ENCODE results near the gene ASTN2.
"Not testable (repeated sequence)": the region's sequence is repeated elsewhere in the genome, so short reads cannot be mapped to it uniquely, and the experiment has no call there.

ASTN2 gene

GRCh38 chr9:116830321-116830720 is 584.5 kb downstream of the ASTN2 start:
- H3K9me3 Mint-ChIP-seq; H3K27ac Mint-ChIP-seq; H3K36me3 Mint-ChIP-seq; DNase-seq (ENCODE audit: low spot score in 2 of 2); H3K27me3 Mint-ChIP-seq; ATAC-seq (ENCODE audit: low read depth); H3K4me3 Mint-ChIP-seq; H3K4me1 Mint-ChIP-seq: not testable (repeated sequence)

DNA sequence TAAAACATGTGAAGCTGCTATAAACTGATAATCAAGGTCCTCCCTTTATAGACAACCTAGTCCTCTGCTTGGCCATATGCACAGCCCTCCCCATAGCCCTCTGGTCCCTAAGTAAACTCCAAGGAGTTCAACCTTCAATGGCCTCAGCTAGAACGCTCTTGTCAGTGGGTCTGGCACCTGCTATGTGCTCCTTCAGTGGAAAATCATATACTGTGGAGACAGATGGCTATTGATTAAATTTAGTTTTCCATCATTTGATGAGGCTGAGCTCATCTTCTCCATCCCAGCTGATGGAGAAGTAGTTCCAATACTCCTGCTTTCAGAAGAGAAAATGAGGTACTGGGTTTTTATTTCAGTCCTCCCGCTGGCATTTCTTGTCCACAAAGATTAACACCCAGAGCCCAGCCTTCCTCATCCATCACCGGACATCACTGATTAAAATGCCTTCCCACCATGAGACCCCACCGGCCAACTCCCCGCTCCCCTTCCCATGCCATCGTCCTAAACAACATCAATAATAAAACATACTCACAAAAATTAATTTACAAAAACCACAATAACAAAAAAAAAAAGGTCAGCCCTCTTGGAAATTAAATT is 593.1 kb downstream of the ASTN2 start:
- Mint-ChIP-seq H3K27ac (no peak overlapping the region), H3K36me3 (no peaks in the 10 kb centered on the region), H3K27me3 (peaks cover 3% of the 10 kb centered on the region), H3K4me3 (no peak overlapping the region), H3K4me1 (no peaks in the 10 kb centered on the region), H3K9me3 (no peaks in the 10 kb centered on the region)
- ATAC-seq (ENCODE audit: low read depth) (no peak), DNase-seq (ENCODE audit: low spot score in 2 of 2) (no peak)

- Mint-ChIP-seq H3K4me1 (no peaks in the 10 kb centered on the region), H3K27ac (no peak overlapping the region)
- no peak for ATAC-seq (ENCODE audit: low read depth)
Observed at GRCh38 chr9:116819116-116819515, 595.7 kb downstream of the ASTN2 start.

DNA sequence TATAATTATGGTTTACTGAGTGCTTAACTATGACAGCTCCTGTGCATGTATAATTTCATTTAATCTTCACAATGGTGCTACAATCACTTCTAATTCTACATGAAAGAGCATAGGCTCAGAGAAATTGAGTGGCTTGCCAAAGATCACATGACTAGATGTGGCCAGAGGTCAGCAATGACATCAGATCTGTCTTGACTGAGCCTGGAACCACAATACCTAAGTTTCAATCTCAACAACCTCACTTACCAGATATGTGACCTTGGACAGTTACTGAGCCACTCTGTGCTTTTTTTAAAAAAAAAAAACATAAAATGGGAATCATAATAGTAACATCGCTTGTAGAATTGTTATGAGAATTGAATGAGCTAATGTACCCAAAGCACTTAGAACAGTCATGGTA is 597.1 kb downstream of the ASTN2 start:
- ATAC-seq (ENCODE audit: low read depth), result no peak
- Mint-ChIP-seq H3K4me3 (no peak overlapping the region), H3K9me3 (peaks cover 3% of the 10 kb centered on the region), H3K27me3 (peaks cover 1% of the 10 kb centered on the region), H3K27ac (no peak overlapping the region), H3K36me3 (no peaks in the 10 kb centered on the region), H3K4me1 (no peaks in the 10 kb centered on the region)
- no peak for DNase-seq (ENCODE audit: low spot score in 2 of 2)

More at GRCh38 chr9:116819116-116819515, 595.7 kb downstream of the ASTN2 start:
- H3K4me3 Mint-ChIP-seq, result no peak overlapping the region
- H3K36me3 Mint-ChIP-seq, result no peaks in the 10 kb centered on the region
- H3K27me3 Mint-ChIP-seq, result peaks cover 1% of the 10 kb centered on the region
- peaks cover 3% of the 10 kb centered on the region for H3K9me3 Mint-ChIP-seq
- DNase-seq (ENCODE audit: low spot score in 2 of 2), result no peak

DNA sequence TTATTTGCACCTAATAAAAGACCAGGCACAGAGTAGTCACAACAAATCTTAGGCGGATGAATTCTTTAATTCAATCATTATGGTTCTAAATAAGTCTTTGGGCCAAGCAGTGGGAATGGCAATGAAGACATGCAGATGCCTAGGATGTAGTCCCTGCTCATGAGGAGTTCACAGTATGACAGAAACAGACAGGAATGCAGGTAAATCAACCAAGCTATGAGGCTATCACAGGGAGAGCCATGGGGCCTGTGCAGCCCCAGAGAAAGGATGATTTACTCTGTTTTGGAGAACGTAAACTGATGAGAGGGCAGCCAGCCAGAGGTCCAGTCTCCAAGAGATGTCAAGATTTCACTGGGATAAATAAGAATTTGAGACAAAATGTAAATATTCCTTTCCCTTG is 598.4 kb downstream of the ASTN2 start:
- DNase-seq (ENCODE audit: low spot score in 2 of 2) (no peak), ATAC-seq (ENCODE audit: low read depth) (no peak)
- Mint-ChIP-seq H3K27me3 (peaks cover 3% of the 10 kb centered on the region), H3K27ac (no peak overlapping the region), H3K4me1 (no peaks in the 10 kb centered on the region), H3K36me3 (no peaks in the 10 kb centered on the region), H3K4me3 (no peak overlapping the region), H3K9me3 (peaks cover 3% of the 10 kb centered on the region)

DNA sequence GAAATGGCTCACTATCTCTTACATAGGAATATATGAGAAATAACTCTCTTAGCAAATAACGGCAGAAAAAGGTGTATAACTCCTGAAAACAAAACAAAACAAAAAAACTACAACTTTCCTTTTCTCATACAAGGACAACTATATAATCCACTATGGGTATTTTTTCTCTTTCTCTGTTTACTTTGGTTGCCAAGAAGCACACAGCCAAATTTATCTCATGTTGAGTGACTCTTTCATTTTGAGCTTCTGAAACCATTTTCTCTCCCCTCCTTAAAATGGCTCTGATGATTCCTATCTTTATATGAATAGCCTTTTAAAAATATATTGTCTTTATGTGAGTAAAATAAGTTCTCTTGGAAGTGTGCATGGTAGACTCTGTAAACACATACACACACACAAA is 599.0 kb downstream of the ASTN2 start:
- Mint-ChIP-seq H3K4me1 (no peaks in the 10 kb centered on the region), H3K36me3 (no peaks in the 10 kb centered on the region), H3K9me3 (peaks cover 3% of the 10 kb centered on the region), H3K27me3 (peaks cover 2% of the 10 kb centered on the region), H3K27ac (no peak overlapping the region), H3K4me3 (no peak overlapping the region)
- ATAC-seq (ENCODE audit: low read depth) (no peak), DNase-seq (ENCODE audit: low spot score in 2 of 2) (no peak)

GRCh38 chr9:116813031-116813300 is 601.9 kb downstream of the ASTN2 start:
- H3K4me1 Mint-ChIP-seq, result no peaks in the 10 kb centered on the region
- peaks cover 3% of the 10 kb centered on the region for H3K9me3 Mint-ChIP-seq
- no peak for DNase-seq (ENCODE audit: low spot score in 2 of 2)
- no peaks in the 10 kb centered on the region for H3K36me3 Mint-ChIP-seq
- ATAC-seq (ENCODE audit: low read depth), result no peak
- no peak overlapping the region for H3K27ac Mint-ChIP-seq
- peaks cover 2% of the 10 kb centered on the region for H3K27me3 Mint-ChIP-seq
- H3K4me3 Mint-ChIP-seq, result no peak overlapping the region

- H3K27ac Mint-ChIP-seq, result no peak overlapping the region
- peaks cover 3% of the 10 kb centered on the region for H3K9me3 Mint-ChIP-seq
- peaks cover 2% of the 10 kb centered on the region for H3K27me3 Mint-ChIP-seq
- H3K36me3 Mint-ChIP-seq, result no peaks in the 10 kb centered on the region
- no peak for ATAC-seq (ENCODE audit: low read depth)
- H3K4me3 Mint-ChIP-seq, result no peak overlapping the region
- H3K4me1 Mint-ChIP-seq, result no peaks in the 10 kb centered on the region
- DNase-seq (ENCODE audit: low spot score in 2 of 2), result no peak
Observed at GRCh38 chr9:116812231-116813030, 602.4 kb downstream of the ASTN2 start.

- no peak overlapping the region for H3K4me3 Mint-ChIP-seq
- H3K27me3 Mint-ChIP-seq, result peaks cover 2% of the 10 kb centered on the region
- no peaks in the 10 kb centered on the region for H3K4me1 Mint-ChIP-seq
- no peaks in the 10 kb centered on the region for H3K9me3 Mint-ChIP-seq
- DNase-seq (ENCODE audit: low spot score in 2 of 2) (no peak), ATAC-seq (ENCODE audit: low read depth) (no peak)
- no peaks in the 10 kb centered on the region for H3K36me3 Mint-ChIP-seq
- H3K27ac Mint-ChIP-seq, result no peak overlapping the region
Observed at GRCh38 chr9:116809656-116810055, 605.2 kb downstream of the ASTN2 start.

- DNase-seq (ENCODE audit: low spot score in 2 of 2), result no peak
- Mint-ChIP-seq H3K27ac (no peak overlapping the region), H3K9me3 (no peaks in the 10 kb centered on the region), H3K4me1 (no peaks in the 10 kb centered on the region), H3K4me3 (no peak overlapping the region), H3K27me3 (no peaks in the 10 kb centered on the region), H3K36me3 (no peaks in the 10 kb centered on the region)
- ATAC-seq (ENCODE audit: low read depth), result no peak
Observed at GRCh38 chr9:116806075-116806474, 608.8 kb downstream of the ASTN2 start.

DNA sequence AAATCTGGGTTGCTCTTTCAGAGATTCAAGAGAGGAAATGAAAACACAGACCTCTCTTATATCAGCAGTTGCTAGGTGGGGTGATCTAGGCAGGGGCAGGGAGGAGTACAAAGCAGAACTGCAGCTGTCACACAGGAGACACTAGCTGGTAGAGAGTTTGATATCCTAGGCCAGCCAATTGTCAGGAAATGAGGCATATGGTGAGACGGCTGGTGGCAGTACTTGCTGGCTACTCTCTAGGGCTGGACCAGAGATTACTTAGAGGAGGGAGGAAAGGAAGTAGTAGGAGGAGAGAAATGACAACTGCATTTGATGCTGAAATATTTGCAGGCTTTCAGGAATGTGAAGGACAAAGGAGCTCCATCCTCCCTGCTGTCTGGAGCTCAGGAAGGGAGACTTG is 614.0 kb downstream of the ASTN2 start:
- peak overlapping the region; percentile 12 for H3K27ac Mint-ChIP-seq
- H3K9me3 Mint-ChIP-seq, result no peaks in the 10 kb centered on the region
- no peak for DNase-seq (ENCODE audit: low spot score in 2 of 2)
- peaks cover 3% of the 10 kb centered on the region for H3K4me1 Mint-ChIP-seq
- peak; percentile 60 for ATAC-seq (ENCODE audit: low read depth)
- H3K27me3 Mint-ChIP-seq, result peaks cover 3% of the 10 kb centered on the region
- no peak overlapping the region for H3K4me3 Mint-ChIP-seq
- H3K36me3 Mint-ChIP-seq, result no peaks in the 10 kb centered on the region

GRCh38 chr9:116800074-116800473 is 614.8 kb downstream of the ASTN2 start:
- ATAC-seq (ENCODE audit: low read depth) (no peak), DNase-seq (ENCODE audit: low spot score in 2 of 2) (no peak)
- Mint-ChIP-seq H3K27ac (no peak overlapping the region), H3K9me3 (no peaks in the 10 kb centered on the region), H3K36me3 (no peaks in the 10 kb centered on the region), H3K4me3 (no peak overlapping the region), H3K27me3 (peaks cover 3% of the 10 kb centered on the region), H3K4me1 (peaks cover 3% of the 10 kb centered on the region)

DNA sequence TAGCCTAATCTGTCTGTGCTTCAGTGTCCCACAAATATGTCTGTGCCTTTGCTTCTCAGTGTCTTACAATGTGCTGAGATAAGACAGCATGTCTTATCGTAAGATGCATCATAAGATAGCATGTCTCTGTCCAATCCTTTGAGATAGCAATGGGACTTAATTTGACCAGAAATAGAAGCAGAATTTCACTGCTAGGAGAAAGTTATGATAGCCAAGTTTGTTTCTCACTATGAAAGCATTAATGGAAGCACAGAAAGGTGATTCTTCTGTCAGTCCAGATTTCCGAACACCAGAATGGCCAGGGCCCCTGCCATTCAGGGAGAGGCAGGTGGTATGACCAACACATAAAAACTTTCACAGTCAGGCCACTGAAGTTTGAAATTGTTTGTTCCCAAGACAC is 616.3 kb downstream of the ASTN2 start:
- H3K9me3 Mint-ChIP-seq, result no peaks in the 10 kb centered on the region
- H3K36me3 Mint-ChIP-seq, result no peaks in the 10 kb centered on the region
- peaks cover 3% of the 10 kb centered on the region for H3K27me3 Mint-ChIP-seq
- DNase-seq (ENCODE audit: low spot score in 2 of 2) (no peak), ATAC-seq (ENCODE audit: low read depth) (no peak)
- no peak overlapping the region for H3K4me3 Mint-ChIP-seq
- peaks cover 3% of the 10 kb centered on the region for H3K4me1 Mint-ChIP-seq
- no peak overlapping the region for H3K27ac Mint-ChIP-seq

GRCh38 chr9:116797276-116797675 is 617.6 kb downstream of the ASTN2 start:
- peaks cover 3% of the 10 kb centered on the region for H3K27me3 Mint-ChIP-seq
- DNase-seq (ENCODE audit: low spot score in 2 of 2) (no peak), ATAC-seq (ENCODE audit: low read depth) (no peak)

GRCh38 chr9:116796669-116797068 is 618.2 kb downstream of the ASTN2 start:
- H3K4me1 Mint-ChIP-seq, result peaks cover 3% of the 10 kb centered on the region
- no peak for ATAC-seq (ENCODE audit: low read depth)
- DNase-seq (ENCODE audit: low spot score in 2 of 2), result no peak
- H3K27me3 Mint-ChIP-seq, result peaks cover 3% of the 10 kb centered on the region
- H3K4me3 Mint-ChIP-seq, result no peak overlapping the region
- no peak overlapping the region for H3K27ac Mint-ChIP-seq
- H3K36me3 Mint-ChIP-seq, result no peaks in the 10 kb centered on the region
- no peaks in the 10 kb centered on the region for H3K9me3 Mint-ChIP-seq

More at GRCh38 chr9:116797276-116797675, 617.6 kb downstream of the ASTN2 start:
- Mint-ChIP-seq H3K27ac (no peak overlapping the region), H3K4me1 (peaks cover 3% of the 10 kb centered on the region), H3K36me3 (no peaks in the 10 kb centered on the region), H3K9me3 (no peaks in the 10 kb centered on the region), H3K4me3 (no peak overlapping the region)

Measured in memory B cell (primary cell).